Activated T-helper 1 cell treated with anti-CD3 and anti-CD28 coated beads, Interleukin-2, amount 50 U/mL, for 16 hours (primary cell): Measurements from ENCODE around the gene PSMD4.
"Not testable (repeated sequence)": the region's sequence is repeated elsewhere in the genome, so short reads cannot be mapped to it uniquely, and the experiment has no call there.

Source experiments
- DNase-seq, 2 donors: peaks; one replicate each; pipeline ENCODE4 v3.0.0-alpha.2; 2020; ENCODE audit warnings: low read depth in 1 of 2, low spot score in 1 of 2

Gene PSMD4

GRCh38 chr1:151267760-151268159 is 13.2 kb downstream of the PSMD4 start:
- DNase-seq, result no peak

GRCh38 chr1:151273924-151274466 is 19.5 kb downstream of the PSMD4 start:
- DNase-seq, result no peak

GRCh38 chr1:151275341-151275740 is 20.8 kb downstream of the PSMD4 start:
- not testable (repeated sequence) for DNase-seq

DNA sequence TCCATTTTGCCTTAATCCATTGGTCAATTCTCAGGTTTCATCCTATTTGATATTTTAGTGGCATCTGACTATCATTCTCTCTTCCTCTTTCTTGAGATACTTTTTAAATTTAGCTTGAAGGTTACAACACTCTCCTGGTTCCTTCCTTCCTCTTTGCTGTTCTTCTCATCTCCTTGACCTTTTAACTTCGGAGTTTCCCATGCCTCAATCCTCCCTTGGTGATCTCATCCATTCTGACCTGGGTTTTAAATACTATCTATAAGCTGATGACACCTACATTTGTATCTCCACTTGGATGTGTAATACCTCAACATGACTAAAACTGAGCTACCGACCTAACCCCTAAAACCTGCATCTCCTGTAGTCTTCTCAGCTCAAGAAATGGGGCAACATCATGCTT is 22.7 kb downstream of the PSMD4 start:
- no peak for DNase-seq

DNA sequence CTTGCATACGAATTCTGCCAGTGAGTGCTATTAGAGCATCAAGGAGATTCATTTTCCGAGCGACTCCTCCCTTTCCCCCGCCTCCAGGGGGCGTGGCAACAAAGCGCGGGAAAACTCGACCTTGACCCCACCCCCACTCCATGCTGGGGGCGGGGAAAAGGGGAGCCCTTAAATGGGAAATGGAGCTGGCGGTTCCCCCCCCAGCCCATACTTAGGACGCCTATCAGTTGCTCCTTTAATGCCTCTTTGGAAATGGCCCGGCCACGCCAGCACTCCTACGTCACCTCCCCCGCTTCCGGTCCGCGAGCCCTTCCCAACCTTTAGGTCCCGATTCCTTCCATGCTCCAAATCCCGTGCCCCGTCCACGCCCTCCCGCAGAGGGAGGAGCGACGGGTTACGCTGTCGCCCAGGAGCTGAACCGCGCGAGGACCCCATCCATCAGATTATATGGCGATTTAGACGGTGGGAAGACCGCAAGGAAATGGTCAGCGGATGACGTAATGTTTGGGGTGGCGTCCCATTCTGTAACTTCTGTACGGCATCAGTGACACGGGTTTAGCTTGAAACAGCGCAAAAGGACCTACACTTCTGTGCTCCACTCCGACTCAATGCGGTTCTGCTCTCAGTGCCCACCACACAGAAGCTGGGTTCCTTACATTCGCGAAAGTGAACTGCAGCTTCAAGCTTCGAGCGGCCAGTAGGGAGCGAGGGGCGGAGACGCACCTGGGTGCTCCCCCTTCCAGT is 26.9 kb downstream of the PSMD4 start:
- DNase-seq, result peak; percentile 87 to 95

GRCh38 chr1:151281969-151282882 is 27.7 kb downstream of the PSMD4 start, which contains the start of gene ZNF687:
TSS of gene ZNF687 (plus strand) at chr1:151282299. CDS start at chr1:151286292, 3,993 bp downstream.
- DNase-seq, result peak; percentile 96 to 97

GRCh38 chr1:151282883-151283725 is 28.6 kb downstream of the PSMD4 start:
- peak in 1 of 2 donors; percentile 9 for DNase-seq

DNA sequence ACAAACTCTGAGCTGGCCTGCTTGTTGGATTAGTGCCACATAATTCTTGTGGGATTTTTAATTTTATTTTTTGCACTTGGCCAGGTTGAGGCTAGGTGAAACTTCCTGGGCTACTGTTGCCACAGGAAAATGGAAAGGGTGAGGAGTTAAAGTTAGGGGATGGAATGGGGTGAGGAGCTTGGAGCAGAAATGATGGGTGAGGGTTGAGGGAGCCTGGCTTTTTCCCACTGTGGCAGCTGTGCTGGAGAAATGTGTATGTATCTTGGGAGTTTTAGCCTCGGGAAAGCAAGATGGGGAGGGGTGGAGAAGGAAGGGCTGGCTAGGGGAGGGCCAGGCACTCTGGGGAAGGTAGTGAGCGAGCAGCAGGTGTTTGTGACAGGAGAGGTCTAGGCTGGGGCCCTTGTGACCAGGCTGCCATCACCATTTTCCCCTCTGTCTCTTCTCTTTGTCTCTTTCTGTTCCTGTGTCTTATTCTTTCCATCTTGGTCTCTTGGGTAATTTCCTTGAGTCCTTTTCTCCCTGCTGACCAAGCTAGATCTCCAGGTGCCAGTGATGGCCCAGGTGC is 29.6 kb downstream of the PSMD4 start:
- no peak for DNase-seq

DNA sequence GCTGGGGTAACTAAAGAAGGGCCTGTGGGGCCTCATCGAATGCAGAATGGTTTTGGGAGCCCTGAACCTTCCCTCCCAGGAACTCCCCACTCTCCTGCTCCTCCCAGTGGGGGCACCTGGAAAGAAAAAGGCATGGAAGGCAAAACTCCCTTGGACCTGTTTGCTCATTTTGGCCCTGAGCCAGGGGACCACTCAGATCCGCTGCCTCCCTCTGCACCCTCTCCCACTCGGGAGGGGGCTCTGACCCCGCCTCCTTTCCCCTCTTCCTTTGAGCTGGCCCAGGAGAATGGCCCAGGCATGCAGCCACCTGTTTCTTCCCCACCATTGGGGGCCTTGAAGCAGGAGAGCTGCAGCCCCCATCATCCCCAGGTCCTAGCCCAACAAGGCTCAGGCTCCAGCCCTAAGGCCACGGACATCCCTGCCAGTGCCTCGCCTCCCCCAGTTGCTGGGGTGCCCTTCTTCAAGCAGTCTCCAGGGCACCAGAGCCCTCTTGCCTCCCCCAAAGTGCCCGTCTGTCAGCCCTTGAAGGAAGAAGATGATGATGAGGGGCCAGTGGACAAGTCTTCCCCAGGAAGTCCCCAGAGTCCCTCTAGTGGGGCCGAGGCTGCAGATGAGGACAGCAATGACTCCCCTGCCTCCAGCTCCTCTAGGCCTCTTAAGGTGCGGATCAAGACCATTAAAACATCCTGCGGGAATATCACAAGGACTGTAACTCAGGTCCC is 32.2 kb downstream of the PSMD4 start:
- DNase-seq, result no peak

DNA sequence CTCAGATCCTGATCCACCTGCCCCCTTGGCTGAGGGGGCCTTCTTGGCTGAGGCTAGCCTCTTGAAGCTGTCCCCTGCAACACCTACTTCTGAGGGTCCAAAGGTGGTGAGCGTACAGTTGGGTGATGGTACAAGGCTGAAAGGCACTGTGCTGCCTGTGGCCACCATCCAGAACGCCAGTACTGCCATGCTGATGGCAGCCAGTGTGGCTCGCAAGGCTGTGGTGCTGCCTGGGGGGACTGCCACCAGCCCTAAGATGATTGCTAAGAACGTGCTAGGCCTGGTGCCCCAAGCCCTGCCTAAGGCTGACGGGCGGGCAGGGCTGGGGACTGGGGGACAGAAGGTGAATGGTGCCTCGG is 32.8 kb downstream of the PSMD4 start:
- DNase-seq, result no peak

DNA sequence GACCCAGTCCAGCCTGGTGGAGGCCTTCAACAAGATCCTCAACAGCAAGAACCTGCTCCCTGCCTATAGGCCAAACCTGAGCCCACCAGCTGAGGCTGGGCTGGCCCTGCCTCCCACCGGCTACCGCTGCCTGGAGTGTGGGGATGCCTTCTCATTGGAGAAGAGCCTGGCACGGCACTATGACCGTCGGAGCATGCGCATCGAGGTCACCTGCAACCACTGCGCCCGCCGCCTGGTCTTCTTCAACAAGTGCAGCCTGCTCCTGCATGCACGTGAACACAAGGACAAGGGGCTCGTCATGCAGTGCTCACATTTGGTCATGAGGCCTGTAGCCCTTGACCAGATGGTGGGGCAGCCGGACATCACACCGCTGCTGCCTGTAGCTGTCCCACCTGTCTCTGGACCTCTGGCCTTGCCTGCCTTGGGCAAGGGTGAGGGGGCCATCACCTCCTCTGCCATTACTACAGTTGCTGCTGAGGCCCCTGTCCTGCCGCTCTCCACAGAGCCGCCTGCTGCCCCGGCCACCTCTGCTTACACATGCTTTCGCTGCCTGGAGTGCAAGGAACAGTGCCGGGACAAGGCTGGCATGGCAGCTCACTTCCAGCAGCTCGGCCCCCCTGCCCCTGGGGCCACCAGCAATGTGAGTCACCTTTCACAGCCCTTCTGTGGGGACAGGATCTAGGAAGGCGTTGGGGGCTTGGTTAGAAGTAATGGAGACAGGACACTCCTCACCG is 33.4 kb downstream of the PSMD4 start:
- no peak for DNase-seq

DNA sequence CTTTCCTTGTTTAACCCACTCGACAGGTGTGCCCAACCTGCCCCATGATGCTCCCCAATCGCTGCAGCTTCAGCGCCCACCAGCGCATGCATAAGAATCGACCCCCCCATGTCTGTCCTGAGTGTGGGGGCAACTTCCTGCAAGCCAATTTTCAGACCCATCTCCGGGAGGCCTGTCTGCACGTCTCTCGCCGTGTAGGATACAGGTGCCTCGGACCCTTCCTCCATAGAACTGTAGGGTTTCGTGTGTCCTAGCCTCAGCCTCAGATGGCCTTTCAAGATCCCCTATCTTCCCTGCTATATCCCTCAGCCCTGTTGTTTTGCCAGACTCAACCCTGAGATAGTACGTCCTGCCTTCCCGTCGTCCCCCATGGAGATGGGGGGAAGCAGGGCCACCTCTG is 34.0 kb downstream of the PSMD4 start:
- no peak for DNase-seq

DNA sequence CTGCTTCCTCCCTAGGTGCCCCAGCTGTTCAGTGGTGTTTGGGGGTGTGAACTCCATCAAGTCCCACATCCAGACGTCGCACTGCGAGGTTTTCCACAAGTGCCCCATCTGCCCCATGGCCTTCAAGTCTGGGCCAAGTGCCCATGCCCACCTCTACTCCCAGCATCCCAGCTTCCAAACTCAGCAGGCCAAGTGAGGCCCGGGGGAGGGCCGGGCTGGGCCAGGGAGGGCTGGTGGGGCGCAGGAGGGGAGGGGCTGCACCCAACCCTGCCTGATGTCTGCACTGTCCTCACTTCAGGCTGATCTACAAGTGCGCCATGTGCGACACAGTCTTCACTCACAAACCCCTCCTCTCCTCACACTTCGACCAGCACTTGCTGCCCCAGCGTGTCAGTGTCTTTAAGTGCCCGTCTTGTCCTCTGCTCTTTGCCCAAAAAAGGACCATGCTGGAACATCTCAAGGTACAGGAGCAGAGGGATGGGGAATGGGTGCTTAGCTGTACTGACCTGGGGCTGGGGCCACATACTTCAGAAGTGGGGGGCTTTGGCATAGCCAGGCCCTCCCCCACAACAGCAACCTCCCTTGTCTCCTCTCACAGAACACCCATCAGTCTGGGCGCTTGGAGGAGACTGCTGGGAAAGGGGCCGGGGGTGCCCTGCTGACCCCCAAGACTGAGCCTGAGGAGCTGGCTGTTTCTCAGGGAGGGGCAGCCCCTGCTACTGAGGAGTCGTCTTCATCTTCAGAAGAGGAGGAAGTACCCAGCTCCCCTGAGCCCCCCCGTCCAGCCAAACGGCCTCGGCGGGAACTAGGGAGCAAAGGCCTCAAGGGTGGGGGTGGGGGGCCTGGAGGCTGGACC is 34.8 kb downstream of the PSMD4 start:
- no peak for DNase-seq

DNA sequence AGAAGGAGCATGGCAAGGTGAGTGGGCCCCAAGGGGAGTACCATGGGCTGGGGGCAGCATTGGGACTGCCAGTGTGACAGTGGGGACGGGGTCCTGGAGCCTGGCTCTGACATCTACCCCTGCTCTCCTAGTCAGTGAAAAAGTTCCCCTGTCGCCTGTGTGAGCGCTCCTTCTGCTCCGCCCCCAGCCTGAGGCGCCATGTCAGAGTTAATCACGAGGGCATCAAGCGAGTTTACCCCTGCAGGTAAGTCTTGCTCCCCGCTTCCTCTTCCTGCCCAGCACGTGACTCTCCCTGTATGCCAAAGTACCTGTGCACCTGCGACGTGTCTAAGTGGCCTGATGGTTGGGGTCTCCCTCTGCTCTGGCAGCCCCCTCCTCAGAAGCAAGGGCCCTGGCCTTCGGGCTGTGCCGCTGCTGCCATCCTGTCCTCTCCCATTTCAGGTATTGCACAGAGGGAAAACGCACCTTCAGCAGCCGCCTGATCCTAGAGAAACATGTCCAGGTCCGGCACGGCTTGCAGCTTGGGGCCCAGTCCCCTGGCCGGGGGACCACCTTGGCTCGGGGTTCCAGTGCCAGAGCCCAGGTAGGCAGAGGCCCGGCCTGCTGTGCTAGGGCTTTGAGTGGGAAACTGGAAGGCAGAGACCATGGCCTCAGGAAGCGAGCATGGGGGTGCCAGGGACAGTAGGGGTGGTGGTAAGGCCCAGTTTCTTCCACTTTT is 35.6 kb downstream of the PSMD4 start:
- no peak for DNase-seq

GRCh38 chr1:151290709-151291303 is 36.3 kb downstream of the PSMD4 start:
- no peak for DNase-seq

GRCh38 chr1:151292207-151293030 is 37.9 kb downstream of the PSMD4 start:
- DNase-seq, result no peak

GRCh38 chr1:151293093-151293492 is 38.6 kb downstream of the PSMD4 start:
- no peak for DNase-seq
